ENCODE results near the gene TCF7L1.

Gene TCF7L1

GRCh38 chr2:85132834-85133637 is at the start of gene TCF7L1:
Gene TCF7L1, plus strand, starts transcription at chr2:85133392. Its CDS starts 293 bp downstream, at chr2:85133685.
- Histone ChIP-seq H3K9ac (peak within 1 kb of the TSS; percentile 17), H3K4me1 (peaks cover 3% of the 10 kb centered on the region)
- TF ChIP-seq CTCF (IDR thresholded peaks at IDR 0.05), result peak; percentile 95

GRCh38 chr2:85085563-85085962 is 47.6 kb upstream of the TCF7L1 start:
- no peak overlapping the region for H3K27ac ChIP-seq
- H2AFZ ChIP-seq, result no peak overlapping the region
- no peak overlapping the region for H3K4me2 ChIP-seq (ENCODE audit: low read length)
- H3K9me3 ChIP-seq (ENCODE audit: control insufficient read depth, low read length), result no peaks in the 10 kb centered on the region
- H3K36me3 ChIP-seq (ENCODE audit: control insufficient read depth, insufficient read depth, low read length), result no peaks in the 10 kb centered on the region
- no peak overlapping the region for H3K4me3 ChIP-seq (ENCODE audit: low read depth, low read length)
- H3K79me2 ChIP-seq, result no peaks in the 10 kb centered on the region
- no peak for TF ChIP-seq CTCF (IDR thresholded peaks at IDR 0.05)
- H3K27me3 ChIP-seq (ENCODE audit: control insufficient read depth, insufficient read depth, low read length), result no peaks in the 10 kb centered on the region
- H3K4me1 ChIP-seq, result no peaks in the 10 kb centered on the region
- no peak overlapping the region for H3K9ac ChIP-seq

More at GRCh38 chr2:85132834-85133637, at the start of gene TCF7L1:
- peak within 1 kb of the TSS; percentile 95 for H3K4me2 ChIP-seq (ENCODE audit: low read length)
- peak within 1 kb of the TSS; percentile 71 for H3K4me3 ChIP-seq (ENCODE audit: low read depth, low read length)
- peaks cover 3% of the 10 kb centered on the region for H3K79me2 ChIP-seq
- H2AFZ ChIP-seq, result peak within 1 kb of the TSS; percentile 78
- H3K9me3 ChIP-seq (ENCODE audit: control insufficient read depth, low read length), result no peaks in the 10 kb centered on the region
- H3K27ac ChIP-seq, result peak within 1 kb of the TSS; percentile 59
- no peaks in the 10 kb centered on the region for H3K27me3 ChIP-seq (ENCODE audit: control insufficient read depth, insufficient read depth, low read length)
- H3K36me3 ChIP-seq (ENCODE audit: control insufficient read depth, insufficient read depth, low read length), result no peaks in the 10 kb centered on the region

- Histone ChIP-seq H3K36me3 (ENCODE audit: control insufficient read depth, insufficient read depth, low read length) (no peaks in the 10 kb centered on the region), H2AFZ (no peak overlapping the region), H3K27me3 (ENCODE audit: control insufficient read depth, insufficient read depth, low read length) (no peaks in the 10 kb centered on the region), H3K4me2 (ENCODE audit: low read length) (no peak overlapping the region), H3K27ac (no peak overlapping the region), H3K4me3 (ENCODE audit: low read depth, low read length) (no peak overlapping the region), H3K9me3 (ENCODE audit: control insufficient read depth, low read length) (no peaks in the 10 kb centered on the region), H3K9ac (no peak overlapping the region), H3K79me2 (no peaks in the 10 kb centered on the region), H3K4me1 (no peaks in the 10 kb centered on the region)
- TF ChIP-seq CTCF (IDR thresholded peaks at IDR 0.05), result no peak
Measured at GRCh38 chr2:85087541-85087940, 45.7 kb upstream of the TCF7L1 start.

GRCh38 chr2:85088921-85089320 is 44.3 kb upstream of the TCF7L1 start:
- H3K27me3 ChIP-seq (ENCODE audit: control insufficient read depth, insufficient read depth, low read length), result no peaks in the 10 kb centered on the region
- H2AFZ ChIP-seq, result no peak overlapping the region
- no peaks in the 10 kb centered on the region for H3K36me3 ChIP-seq (ENCODE audit: control insufficient read depth, insufficient read depth, low read length)
- no peaks in the 10 kb centered on the region for H3K4me1 ChIP-seq
- no peak overlapping the region for H3K4me3 ChIP-seq (ENCODE audit: low read depth, low read length)
- H3K27ac ChIP-seq, result no peak overlapping the region
- no peak overlapping the region for H3K4me2 ChIP-seq (ENCODE audit: low read length)
- TF ChIP-seq CTCF (IDR thresholded peaks at IDR 0.05), result no peak
- H3K9ac ChIP-seq, result no peak overlapping the region
- H3K9me3 ChIP-seq (ENCODE audit: control insufficient read depth, low read length), result no peaks in the 10 kb centered on the region
- no peaks in the 10 kb centered on the region for H3K79me2 ChIP-seq

- Histone ChIP-seq H3K36me3 (ENCODE audit: control insufficient read depth, insufficient read depth, low read length) (no peaks in the 10 kb centered on the region), H3K79me2 (no peaks in the 10 kb centered on the region), H3K4me1 (no peaks in the 10 kb centered on the region), H3K4me3 (ENCODE audit: low read depth, low read length) (no peak overlapping the region), H3K9me3 (ENCODE audit: control insufficient read depth, low read length) (no peaks in the 10 kb centered on the region), H3K27me3 (ENCODE audit: control insufficient read depth, insufficient read depth, low read length) (no peaks in the 10 kb centered on the region), H3K9ac (no peak overlapping the region), H3K4me2 (ENCODE audit: low read length) (no peak overlapping the region), H3K27ac (no peak overlapping the region), H2AFZ (no peak overlapping the region)
- TF ChIP-seq CTCF (IDR thresholded peaks at IDR 0.05), result no peak
Measured at GRCh38 chr2:85089585-85089984, 43.6 kb upstream of the TCF7L1 start.

Data from parathyroid adenoma (tissue), 2 donors.